K562 (cell line): ENCODE measurements around the gene HS3ST2. TPM values are rescaled to one million over a fixed set of nuclear protein-coding genes. Genes with fewer than 3 reads are reported as not detected.
"Not testable (repeated sequence)": the region's sequence is repeated elsewhere in the genome, so short reads cannot be mapped to it uniquely, and the experiment has no call there.

Experiments used
- ATAC-seq: fragments of 200-7000 bp; cut with Tn5 transposase; 3 replicates; pipeline ENCODE4 v1.9.1; 2020; ENCODE audit warnings: moderate library complexity
- BruUV-seq: library from RNA; stranded (reverse); fragments of 400-500 nt; replicated peaks from 2 replicates; lab custom pipeline; 2021; lab: Mats Ljungman, UMichigan
- CTCF ChIA-PET: fragments of 300-600 bp; formaldehyde crosslinking; extraction: SDS; loops from one replicate; lab custom pipeline; 2021; ENCODE audit warnings: low intra/inter-chr PET ratio; lab: Yijun Ruan, JAX
- POLR2A ChIA-PET: fragments of 300-600, 350-650 bp; sonication (Branson Sonifier 250); formaldehyde crosslinking; extraction: SDS; loops from one replicate; lab custom pipeline; 2021; ENCODE audit warnings: antibody characterized with exemption, inconsistent platforms; lab: Yijun Ruan, JAX
- DNase-seq, 4 experiments: peaks; one replicate each; pipeline versions ENCODE4 v3.0.0 to v3.0.0-alpha.2; 2011 to 2018; ENCODE audit warnings: low spot score in 3 of 4, mixed read lengths in 3 of 4; ENCODE audit errors: extremely low read depth in 1 of 4
- FAIRE-seq: peaks from 2 replicates; lab custom pipeline; 2011; peaks lifted over from hg19 to GRCh38; lab: Jason Lieb, UNC
- H2AFZ ChIP-seq: 2 replicates; pipeline ENCODE4 v1.6.0; 2011; ENCODE audit warnings: low read depth, low read length, control low read depth, inconsistent platforms
- H3K27ac ChIP-seq: fragments of 200-600 bp; 3 replicates; pipeline ENCODE4 v1.8.0; 2011; ENCODE audit warnings: low read depth, mild to moderate bottlenecking, control low read depth, inconsistent platforms, low read length, moderate library complexity, mixed read lengths; ENCODE audit errors: extremely low read depth
- H3K27me3 ChIP-seq, 2 experiments: fragments of 300-600 bp in 1 of 2; 2 replicates in 1 of 2; 3 replicates in 1 of 2; pipeline versions ENCODE4 v1.6.0 to v1.8.0; 2011; ENCODE audit warnings: inconsistent platforms in 2 of 2, low read length in 2 of 2, mild to moderate bottlenecking in 1 of 2, mixed read lengths in 1 of 2, moderate library complexity in 1 of 2; ENCODE audit not compliant: control insufficient read depth in 2 of 2, insufficient read depth in 2 of 2
- H3K36me3 ChIP-seq: fragments of 300-600 bp; 3 replicates; pipeline ENCODE4 v1.8.0; 2011; ENCODE audit warnings: mild to moderate bottlenecking, low read length, inconsistent platforms; ENCODE audit not compliant: control insufficient read depth, insufficient read depth
- H3K4me1 ChIP-seq, 2 experiments: fragments of 200-600 bp in 1 of 2; replicated peaks in 1 of 2; 2 replicates in 1 of 2; 3 replicates in 1 of 2; pipeline versions ENCODE4 v1.5.1 to v1.8.0; 2011; ENCODE audit warnings: inconsistent platforms in 2 of 2, low read length in 2 of 2, mild to moderate bottlenecking in 1 of 2, mixed read lengths in 1 of 2, moderate library complexity in 1 of 2; ENCODE audit not compliant: control insufficient read depth in 2 of 2, insufficient read depth in 2 of 2
- H3K4me2 ChIP-seq: 2 replicates; pipeline ENCODE4 v1.6.1; 2011; ENCODE audit warnings: low read length, control low read depth, inconsistent platforms, mixed read lengths; ENCODE audit not compliant: insufficient read depth
- H3K4me3 ChIP-seq: fragments of 200-600 bp; sonication (generic), shearing (Covaris generic); 2 replicates; pipeline ENCODE4 v1.5.1; 2016; ENCODE audit warnings: control low read depth, inconsistent platforms
- H3K79me2 ChIP-seq: fragments of 200-600 bp; 3 replicates; pipeline ENCODE4 v1.8.0; 2011; ENCODE audit warnings: low read length, inconsistent platforms; ENCODE audit not compliant: control insufficient read depth, insufficient read depth
- H3K9ac ChIP-seq, 2 experiments: 2 replicates each; pipeline versions ENCODE4 v1.6.0 to v1.6.1; 2011; ENCODE audit warnings: low read depth in 2 of 2, low read length in 2 of 2, control low read depth in 1 of 2, inconsistent platforms in 1 of 2, mild to moderate bottlenecking in 1 of 2, mixed read lengths in 1 of 2; ENCODE audit not compliant: insufficient read depth in 1 of 2
- H3K9me1 ChIP-seq: one replicate; pipeline ENCODE4 v1.6.0; 2011; ENCODE audit warnings: inconsistent platforms, mild to moderate bottlenecking, low read length, moderate library complexity; ENCODE audit not compliant: control insufficient read depth, insufficient read depth
- H3K9me3 ChIP-seq: replicated peaks from 2 replicates; pipeline ENCODE4 v1.5.1; 2011; ENCODE audit warnings: low read depth, low read length, inconsistent platforms; ENCODE audit not compliant: control insufficient read depth, insufficient read depth
- H4K20me1 ChIP-seq: replicated peaks from 2 replicates; pipeline ENCODE4 v1.6.1; 2011; ENCODE audit warnings: low read length, inconsistent platforms, mixed read lengths; ENCODE audit not compliant: control insufficient read depth, insufficient read depth
- ARID4B ChIP-seq: sonication (generic); formaldehyde crosslinking; IDR thresholded peaks from 2 replicates; pipeline ENCODE4 v1.8.0; 2022; ENCODE audit warnings: mild to moderate bottlenecking, missing genetic modification reagents
- C11orf30 ChIP-seq: fragments of 450-650 bp; IDR thresholded peaks from 2 replicates; pipeline ENCODE4 v1.6.1; 2016; ENCODE audit warnings: low read depth, mild to moderate bottlenecking
- NCOA6 ChIP-seq: fragments of 450-650 bp; IDR thresholded peaks from 2 replicates; pipeline ENCODE4 v1.6.1; 2017; ENCODE audit warnings: mild to moderate bottlenecking
- NFRKB ChIP-seq: fragments of 450-650 bp; IDR thresholded peaks from 2 replicates; pipeline ENCODE4 v1.6.1; 2016; ENCODE audit warnings: low read depth
- RAD51 ChIP-seq: fragments of 450-650 bp; IDR thresholded peaks from 2 replicates; pipeline ENCODE4 v1.7.1; 2016; ENCODE audit warnings: low read depth, mild to moderate bottlenecking, borderline replicate concordance
- ZNF224 ChIP-seq: sonication (generic); formaldehyde crosslinking; IDR thresholded peaks from 2 replicates; pipeline ENCODE4 v1.8.0; 2022; ENCODE audit warnings: mild to moderate bottlenecking, missing genetic modification reagents
- WGBS: fragments of 100-300 bp; shearing (Covaris generic); methylation state at CpG from one replicate; pipeline ENCODE4 v1.1.6; 2016; ENCODE audit warnings: low coverage, mixed read lengths; ENCODE audit not compliant: insufficient coverage; ENCODE audit errors: missing lambda C conversion rate; 5-methylcytosine and 5-hydroxymethylcytosine counted together
- in situ Hi-C: fragments of 300-500 bp; cut with MboI; formaldehyde crosslinking; loops from 4 replicates; pipeline ENCODE4 v1.15.0; 2018; ENCODE audit warnings: inconsistent platforms, mixed read lengths
- intact Hi-C: fragments of 100-400 bp; cut with micrococcal nuclease; formaldehyde crosslinking; loops from 2 replicates; pipeline ENCODE4 v1.14.2; 2022
- polyA plus RNA-seq, 8 experiments: library from polyadenylated mRNA; depleted of rRNA in 4 of 8; stranded (reverse) in 5 of 8; unstranded in 3 of 8; fragments of >200 nt; fragmentation: Nextera tagmentation in 2 of 8; fragmentation: Illumina TruSeq in 1 of 8; extraction: Ambion mirVana in 2 of 8; extraction: Trizol in 1 of 8; gene quantifications; 2 replicates each; pipeline versions ENCODE4 v1.2.1 to v1.2.3, GENCODE V29; 2011 to 2014; ENCODE audit warnings: inconsistent platforms in 1 of 8, missing spikeins in 1 of 8
- total RNA-seq, 7 experiments: library from RNA; depleted of rRNA in 6 of 7; stranded (reverse); fragments of >200 nt in 6 of 7; fragmentation: Illumina TruSeq in 2 of 7; extraction: Trizol in 2 of 7; gene quantifications; 2 replicates each; pipeline versions ENCODE4 v1.2.1 to v1.2.3, GENCODE V29; 2011 to 2021; ENCODE audit warnings: low replicate concordance in 1 of 7

The HS3ST2 gene
- total and polyA plus RNA-seq, 9 of the 15 experiments (the other 6 are each of a cell fraction or from before 2014, with no cell fraction given), result not detected

GRCh38 chr16:22838681-22839080 lies 24.7 kb downstream of the HS3ST2 start:
- CTCF ChIA-PET, result no interaction called here
- BruUV-seq, result no TSS peak

GRCh38 chr16:22842031-22842430 lies 28.1 kb downstream of the HS3ST2 start:
- H4K20me1 ChIP-seq, H2AFZ ChIP-seq, H3K9me3 ChIP-seq, FAIRE-seq, H3K9me1 ChIP-seq, in situ Hi-C loops, H3K36me3 ChIP-seq, DNase-seq, H3K79me2 ChIP-seq, H3K4me2 ChIP-seq, H3K27me3 ChIP-seq, intact Hi-C loops, H3K27ac ChIP-seq, H3K9ac ChIP-seq, CTCF ChIA-PET, H3K4me3 ChIP-seq, BruUV-seq, H3K4me1 ChIP-seq, ATAC-seq: not testable (repeated sequence)
- 0% methylated on average over 4 of the region's 4 CpGs for WGBS
- POLR2A ChIA-PET, result interaction anchor here (1.3 kb wide), 1 partner anchor 85 kb away, joined by 3 read pairs; no protein-coding TSS in a partner anchor

More at GRCh38 chr16:22838681-22839080, 24.7 kb downstream of the HS3ST2 start:
- no peaks in the 10 kb centered on the region for H3K79me2 ChIP-seq
- H3K27me3 ChIP-seq, result peaks cover 0 to 6% of the 10 kb centered on the region in 2 experiments; a peak in 1 of 5 replicates
- H3K9me1 ChIP-seq, result no peaks in the 10 kb centered on the region
- no peaks in the 10 kb centered on the region; the same call in 1 of the 2 replicates for H4K20me1 ChIP-seq
- H2AFZ ChIP-seq, result no peak overlapping the region
- H3K9ac ChIP-seq, result no peak overlapping the region
- no peak overlapping the region for H3K4me2 ChIP-seq
- POLR2A ChIA-PET, result interaction anchor here (1.3 kb wide), 1 partner anchor 8 kb away, joined by 4 read pairs; no protein-coding TSS in a partner anchor
- H3K27ac ChIP-seq, result no peak overlapping the region
- in situ Hi-C loops (no loop called here), intact Hi-C loops (no loop called here)
- no peak for ATAC-seq
- no peak overlapping the region for H3K4me3 ChIP-seq
- DNase-seq, result no peak
- WGBS, result 6% methylated on average over 3 of the region's 3 CpGs
- no peaks in the 10 kb centered on the region for H3K4me1 ChIP-seq
- no peaks in the 10 kb centered on the region for H3K9me3 ChIP-seq
- no peaks in the 10 kb centered on the region for H3K36me3 ChIP-seq
- FAIRE-seq, result no peak
- TF ChIP-seq ZNF224 (CRISPR knock-in tag) (no peak), ARID4B (CRISPR knock-in tag) (no peak), RAD51 (no peak), NFRKB (no peak), NCOA6 (no peak), C11orf30 (no peak)
